Thoracic aorta (tissue), 2 donors: Measurements from ENCODE around the gene ABHD14A. TPM values are rescaled to one million over a fixed set of nuclear protein-coding genes. Genes with fewer than 3 reads are reported as not detected.

Experiments
- ATAC-seq: fragments of 150-250 bp; one replicate; pipeline ENCODE4 v1.8.0; 2017; ENCODE audit warnings: low read depth; ENCODE audit not compliant: insufficient number of reproducible peaks, low FRiP score
- DNase-seq: peaks from one replicate; pipeline ENCODE4 v3.0.0-alpha.2; 2020; ENCODE audit warnings: low spot score
- H3K27ac ChIP-seq, 2 donors: fragments of 200-600 bp; sonication (generic); 1 replicate in 1 of 2; 2 replicates in 1 of 2; pipeline ENCODE4 v1.5.1; 2016; ENCODE audit warnings: mild to moderate bottlenecking in 2 of 2, moderate library complexity in 2 of 2
- H3K27me3 ChIP-seq: fragments of 200-600 bp; sonication (generic); replicated peaks from 2 replicates; pipeline ENCODE4 v1.6.0; 2016; ENCODE audit warnings: mild to moderate bottlenecking; ENCODE audit not compliant: insufficient read depth
- H3K36me3 ChIP-seq: fragments of 200-600 bp; sonication (generic); one replicate; pipeline ENCODE4 v1.5.1; 2016
- H3K4me1 ChIP-seq, 2 donors: fragments of 200-600 bp; sonication (generic); 1 replicate in 1 of 2; 2 replicates in 1 of 2; pipeline versions ENCODE4 v1.5.1 to v1.6.0; 2016; ENCODE audit warnings: low read depth in 2 of 2, mild to moderate bottlenecking in 1 of 2; ENCODE audit not compliant: control insufficient read depth in 1 of 2
- H3K4me3 ChIP-seq: fragments of 200-600 bp; sonication (generic); 2 replicates; pipeline ENCODE4 v1.5.1; 2016; ENCODE audit warnings: mild to moderate bottlenecking
- H3K9me3 ChIP-seq: fragments of 200-600 bp; sonication (generic); 2 replicates; pipeline ENCODE4 v1.5.1; 2016
- total RNA-seq, 2 donors: library from RNA; depleted of rRNA; stranded (reverse); fragments of >200 nt; gene quantifications; one replicate each; pipeline versions ENCODE4 v1.1.0 to v1.2.3, GENCODE V29; 2016
- TF ChIP-seq, protein P1 (sequence below): fragments of 200-600 bp; sonication (generic); IDR thresholded peaks from one replicate; pipeline ENCODE4 v1.5.1; 2019; ENCODE audit warnings: antibody characterized with exemption

ABHD14A gene
- total RNA-seq, 2 donors from 2014 or later, result 9.7 to 24.0 TPM

DNA sequence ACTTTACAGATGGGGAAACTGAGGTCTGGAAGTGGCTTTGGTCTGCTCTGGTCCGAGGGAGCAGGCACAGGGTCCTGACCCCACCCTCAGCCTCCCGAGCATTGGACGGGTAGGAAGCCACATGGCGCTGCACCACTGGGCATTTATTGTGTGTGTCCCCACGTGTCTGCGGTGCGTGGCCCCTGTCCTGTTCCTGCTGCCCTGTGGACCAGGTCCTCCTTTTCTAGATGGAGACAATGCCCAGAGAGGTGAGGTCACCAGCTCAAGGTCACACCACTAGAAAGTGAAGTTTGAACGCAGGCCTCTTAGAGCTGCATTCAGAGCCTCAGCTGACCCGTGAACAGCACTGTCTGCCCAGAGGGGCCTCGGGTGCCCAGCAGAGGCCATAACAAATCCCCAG, 54.7 kb downstream of the ABHD14A start:
- Histone ChIP-seq H3K9me3 (no peaks in the 10 kb centered on the region), H3K4me3 (no peak overlapping the region), H3K27me3 (no peaks in the 10 kb centered on the region), H3K36me3 (no peaks in the 10 kb centered on the region), H3K4me1 (peaks cover 10 to 19% of the 10 kb centered on the region in 2 donors), H3K27ac (no peak overlapping the region)
- no peak for DNase-seq
- no peak for ATAC-seq
- TF ChIP-seq, protein P1, sequence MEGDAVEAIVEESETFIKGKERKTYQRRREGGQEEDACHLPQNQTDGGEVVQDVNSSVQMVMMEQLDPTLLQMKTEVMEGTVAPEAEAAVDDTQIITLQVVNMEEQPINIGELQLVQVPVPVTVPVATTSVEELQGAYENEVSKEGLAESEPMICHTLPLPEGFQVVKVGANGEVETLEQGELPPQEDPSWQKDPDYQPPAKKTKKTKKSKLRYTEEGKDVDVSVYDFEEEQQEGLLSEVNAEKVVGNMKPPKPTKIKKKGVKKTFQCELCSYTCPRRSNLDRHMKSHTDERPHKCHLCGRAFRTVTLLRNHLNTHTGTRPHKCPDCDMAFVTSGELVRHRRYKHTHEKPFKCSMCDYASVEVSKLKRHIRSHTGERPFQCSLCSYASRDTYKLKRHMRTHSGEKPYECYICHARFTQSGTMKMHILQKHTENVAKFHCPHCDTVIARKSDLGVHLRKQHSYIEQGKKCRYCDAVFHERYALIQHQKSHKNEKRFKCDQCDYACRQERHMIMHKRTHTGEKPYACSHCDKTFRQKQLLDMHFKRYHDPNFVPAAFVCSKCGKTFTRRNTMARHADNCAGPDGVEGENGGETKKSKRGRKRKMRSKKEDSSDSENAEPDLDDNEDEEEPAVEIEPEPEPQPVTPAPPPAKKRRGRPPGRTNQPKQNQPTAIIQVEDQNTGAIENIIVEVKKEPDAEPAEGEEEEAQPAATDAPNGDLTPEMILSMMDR, result no peak

Other genes starting within 250 kb of the ABHD14A start
- not detected for gene IQCF6, start 195.8 kb upstream of the ABHD14A start, total RNA-seq
- not detected for gene IQCF2, start 113.4 kb upstream of the ABHD14A start, total RNA-seq
- not detected for gene IQCF5, start 99.5 kb upstream of the ABHD14A start, total RNA-seq
- gene IQCF1, start 71.7 kb upstream of the ABHD14A start, total RNA-seq, result not detected
- gene RRP9, start 33.2 kb upstream of the ABHD14A start, total RNA-seq, result 10 to 100 TPM in 1 of 2 donors, 1 to 10 TPM in 1; 7.7 to 21.8 TPM
- 10 to 100 TPM; 10.9 to 21.4 TPM for gene PARP3, start 32.7 kb upstream of the ABHD14A start, total RNA-seq
- gene GPR62, start 19.7 kb upstream of the ABHD14A start, total RNA-seq, result not detected
- gene PCBP4, start 7.6 kb upstream of the ABHD14A start, total RNA-seq, result 100 to 1,000 TPM; 127 to 144 TPM
- gene ABHD14B, start 1.0 kb upstream of the ABHD14A start, total RNA-seq, result 10 to 100 TPM; 28.6 to 55.2 TPM
- 10 to 100 TPM in 1 of 2 donors, 1 to 10 TPM in 1; 6.1 to 12.3 TPM for gene ACY1, start 8.5 kb downstream of the ABHD14A start, total RNA-seq
- 100 to 1,000 TPM; 642 to 718 TPM for gene RPL29, start 20.8 kb downstream of the ABHD14A start, total RNA-seq
- gene DUSP7, start 81.5 kb downstream of the ABHD14A start, total RNA-seq, result 10 to 100 TPM; 41.1 to 42.2 TPM
- gene POC1A, start 179.4 kb downstream of the ABHD14A start, total RNA-seq, result 1 to 10 TPM in 1 of 2 donors, not detected in 1; 8.1 TPM
- 10 to 100 TPM; 28.4 to 33.3 TPM for gene ALAS1, start 223.1 kb downstream of the ABHD14A start, total RNA-seq